GM18498 (cell line): ENCODE results near the gene CDH19.
"Not testable (repeated sequence)": the region's sequence is repeated elsewhere in the genome, so short reads cannot be mapped to it uniquely, and the experiment has no call there.

Experiments used
- ATAC-seq: cut with Tn5 transposase; IDR thresholded peaks from one replicate; pipeline ENCODE4 v1.9.1; 2021; ENCODE audit warnings: mild to moderate bottlenecking, moderate library complexity; ENCODE audit not compliant: unreplicated experiment

CDH19 gene

GRCh38 chr18:66564236-66564635 is 39.7 kb downstream of the CDH19 start:
- ATAC-seq: no peak

- ATAC-seq: no peak
These were observed 41.6 kb downstream of the CDH19 start for GRCh38 chr18:66562279-66562678.

GRCh38 chr18:66560094-66560493 is 43.8 kb downstream of the CDH19 start:
- ATAC-seq: no peak

- no peak for ATAC-seq
These were observed 45.1 kb downstream of the CDH19 start for GRCh38 chr18:66558773-66559172.

GRCh38 chr18:66557091-66557490 is 46.8 kb downstream of the CDH19 start:
- no peak for ATAC-seq

GRCh38 chr18:66555585-66555984 is 48.3 kb downstream of the CDH19 start:
- no peak for ATAC-seq

- no peak for ATAC-seq
These were observed 50.1 kb downstream of the CDH19 start for GRCh38 chr18:66553824-66554223.

- ATAC-seq: no peak
These were observed 53.5 kb downstream of the CDH19 start for GRCh38 chr18:66550366-66550765.

- no peak for ATAC-seq
These were observed 55.1 kb downstream of the CDH19 start for GRCh38 chr18:66548747-66549146.

GRCh38 chr18:66534110-66534509 is 69.8 kb downstream of the CDH19 start:
- ATAC-seq: no peak

- ATAC-seq: no peak
These were observed 70.2 kb downstream of the CDH19 start for GRCh38 chr18:66533693-66534092.

- ATAC-seq: no peak
These were observed 80.5 kb downstream of the CDH19 start for GRCh38 chr18:66523219-66523991.

GRCh38 chr18:66513996-66514395 is 89.9 kb downstream of the CDH19 start:
- no peak for ATAC-seq

- ATAC-seq: no peak
These were observed 92.1 kb downstream of the CDH19 start for GRCh38 chr18:66511792-66512191.

GRCh38 chr18:66511289-66511688 is 92.6 kb downstream of the CDH19 start:
- no peak for ATAC-seq

GRCh38 chr18:66510357-66511045 is 93.4 kb downstream of the CDH19 start:
- ATAC-seq: no peak

- no peak for ATAC-seq
These were observed 95.0 kb downstream of the CDH19 start for GRCh38 chr18:66508937-66509336.

GRCh38 chr18:66506178-66506577 is 97.7 kb downstream of the CDH19 start:
- ATAC-seq: no peak

- no peak for ATAC-seq
These were observed 106.5 kb downstream of the CDH19 start for GRCh38 chr18:66497351-66497750.

GRCh38 chr18:66495844-66496243 is 108.0 kb downstream of the CDH19 start:
- peak; percentile 80 for ATAC-seq

- ATAC-seq: no peak
These were observed 130.0 kb downstream of the CDH19 start for GRCh38 chr18:66473882-66474281.

GRCh38 chr18:66466184-66466583 is 137.7 kb downstream of the CDH19 start:
- not testable (repeated sequence) for ATAC-seq
